Vein endothelial cell (primary cell): Measurements from ENCODE around the gene CAPS. TPM values are rescaled to one million over a fixed set of nuclear protein-coding genes. Genes with fewer than 3 reads are reported as not detected.

Source experiments
- total RNA-seq: library from RNA; depleted of rRNA; stranded (reverse); fragments of >200 nt; gene quantifications from 2 replicates; pipeline ENCODE4 v1.2.3, GENCODE V29; 2012

Gene CAPS
- 2.3 and 2.5 TPM in 2 replicates for total RNA-seq

DNA sequence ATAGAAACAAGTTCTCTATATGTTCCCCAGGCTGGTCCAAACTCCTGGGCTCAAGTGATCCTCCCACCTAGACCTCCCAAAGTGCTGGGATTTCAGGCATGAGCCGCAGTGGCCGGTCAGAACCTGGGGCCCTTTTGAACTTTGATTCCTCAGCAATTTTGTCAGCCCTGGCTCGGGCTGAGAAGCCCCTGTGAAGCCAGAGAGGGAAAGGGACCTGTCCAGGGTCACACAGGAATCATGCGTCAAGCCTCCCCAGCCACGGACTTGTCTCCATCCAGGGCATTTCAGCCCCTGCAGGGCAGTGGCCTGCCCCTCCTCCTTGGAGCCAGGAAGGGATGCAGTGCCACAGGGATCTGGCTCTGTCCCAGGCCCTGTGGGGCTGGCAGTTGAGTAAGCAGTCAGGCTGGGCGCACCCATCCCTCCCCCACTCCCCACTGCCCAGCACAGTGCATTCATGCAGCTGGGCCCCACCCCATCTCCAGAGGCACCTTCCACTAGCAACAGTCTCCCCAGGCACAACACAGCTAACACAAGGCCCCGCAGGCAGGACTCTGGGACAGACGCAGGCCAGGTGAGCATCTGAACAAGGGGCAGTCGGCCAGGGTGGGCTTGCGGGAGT, at the start of gene CAPS:
Gene CAPS, plus strand, starts transcription at position 516 of the 619 bp plus-strand sequence. CDS start 153 bp downstream, outside the sequence.

DNA sequence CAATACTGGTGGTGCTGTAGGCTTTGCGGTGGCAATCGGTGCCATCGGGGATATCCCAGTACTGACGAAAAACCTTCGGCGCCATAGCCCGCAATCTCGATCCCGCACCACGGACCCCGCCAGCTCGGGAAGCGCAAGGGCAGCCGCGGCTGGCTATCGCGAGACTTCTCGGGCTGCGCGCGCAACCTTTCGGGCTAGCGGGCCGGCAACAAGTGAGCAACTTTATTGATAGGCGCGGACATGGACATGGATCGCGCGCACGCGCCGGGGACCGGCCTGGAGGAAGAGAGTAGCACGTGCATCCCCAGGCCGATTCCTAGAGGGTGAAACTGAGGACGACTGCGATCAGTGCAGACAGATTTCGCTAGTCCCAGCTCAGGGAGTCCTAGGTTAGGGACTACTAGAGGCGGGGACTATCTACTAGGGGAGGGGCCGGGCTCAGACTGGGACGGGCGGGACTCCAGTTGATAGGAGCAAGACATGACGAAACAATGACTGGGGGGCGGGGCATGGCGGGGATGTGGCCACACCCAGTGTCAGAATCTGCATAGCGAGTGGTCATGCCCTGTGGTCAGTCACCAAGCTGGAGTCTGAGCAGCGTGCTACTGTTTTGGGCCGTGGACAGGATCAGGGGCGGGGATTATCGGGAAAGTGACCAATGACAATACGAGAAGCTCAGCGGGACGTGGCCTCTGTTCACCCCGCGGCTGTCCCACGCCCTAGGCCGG, 10.3 kb upstream of the CAPS start, which contains the start of gene NDUFA11:
Gene NDUFA11, minus strand, starts transcription at position 167 of the 728 bp plus-strand sequence. Its CDS starts 82 bp downstream, at position 85.

DNA sequence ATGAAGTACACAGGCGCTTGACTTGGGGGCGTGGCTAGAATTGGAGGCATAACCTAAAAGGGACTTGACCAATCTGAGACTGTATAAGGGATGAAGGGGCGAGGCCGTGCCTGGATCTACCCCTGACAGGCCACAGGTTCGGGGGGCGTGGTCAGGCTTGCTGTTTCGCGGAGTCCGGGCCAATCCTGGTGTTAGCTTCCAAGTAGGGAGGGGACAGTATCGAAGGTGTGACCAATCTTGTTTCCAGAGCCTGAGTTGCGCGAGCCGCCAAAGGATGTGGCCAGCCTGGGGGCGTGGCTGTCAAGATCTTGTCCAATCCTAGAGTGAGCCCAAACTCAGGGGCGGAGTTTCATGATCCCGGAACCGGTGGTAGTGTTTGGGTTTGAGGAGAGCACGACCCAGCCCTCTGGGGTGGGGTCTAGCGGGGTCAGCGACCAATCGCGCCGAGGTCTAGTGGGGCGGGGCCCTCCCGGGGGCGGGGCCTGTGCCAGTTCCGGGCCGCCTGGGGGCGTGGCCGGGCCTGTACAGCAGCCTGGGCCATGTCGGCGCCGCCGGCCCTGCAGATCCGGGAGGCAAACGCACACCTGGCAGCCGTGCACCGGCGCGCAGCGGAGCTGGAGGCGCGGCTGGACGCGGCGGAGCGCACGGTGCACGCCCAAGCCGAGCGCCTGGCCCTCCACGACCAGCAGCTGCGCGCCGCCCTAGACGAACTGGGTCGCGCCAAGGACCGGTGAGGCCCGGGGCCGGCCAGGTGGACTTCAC, 9.5 kb upstream of the CAPS start, which contains the start of gene VMAC:
Gene VMAC, plus strand, starts transcription at position 521 of the 762 bp plus-strand sequence. Its CDS starts 19 bp downstream, at position 540.

Other genes starting within 250 kb of the CAPS start
- 26.4 and 31.4 TPM in 2 replicates for gene MICOS13, start 233.7 kb upstream of the CAPS start, total RNA-seq
- gene HSD11B1L, start 233.2 kb upstream of the CAPS start, total RNA-seq, result 6.6 and 12.1 TPM in 2 replicates
- 286 and 384 TPM in 2 replicates for gene RPL36, start 224.0 kb upstream of the CAPS start, total RNA-seq
- 67.2 and 71.9 TPM in 2 replicates for gene LONP1, start 194.1 kb upstream of the CAPS start, total RNA-seq
- gene CATSPERD, start 193.6 kb upstream of the CAPS start, total RNA-seq, result not detected in 2 replicates
- 0.57 and 0.65 TPM in 2 replicates for gene PRR22, start 129.5 kb upstream of the CAPS start, total RNA-seq
- gene DUS3L, start 123.1 kb upstream of the CAPS start, total RNA-seq, result 32.0 and 37.2 TPM in 2 replicates
- not detected in 2 replicates for gene NRTN, start 109.2 kb upstream of the CAPS start, total RNA-seq
- not detected in 2 replicates for gene FUT6, start 74.6 kb upstream of the CAPS start, total RNA-seq
- not detected in 2 replicates for gene FUT3, start 62.8 kb upstream of the CAPS start, total RNA-seq
- gene FUT5, start 43.7 kb upstream of the CAPS start, total RNA-seq, result not detected in 2 replicates
- 321 and 385 TPM in 2 replicates for gene NDUFA11, start 10.5 kb upstream of the CAPS start, total RNA-seq
- gene VMAC, start 9.4 kb upstream of the CAPS start, total RNA-seq, result 6.9 and 9.1 TPM in 2 replicates
- gene RANBP3, start 63.9 kb downstream of the CAPS start, total RNA-seq, result 59.7 and 59.8 TPM in 2 replicates
- gene RFX2, start 196.2 kb downstream of the CAPS start, total RNA-seq, result 9.1 and 9.8 TPM in 2 replicates
- gene ACSBG2, start 221.4 kb downstream of the CAPS start, total RNA-seq, result not detected in 2 replicates